GM12891 (cell line): Measurements from ENCODE around the gene CFAP58.

Source experiments
- DNase-seq: peaks from one replicate; pipeline ENCODE4 v3.0.0; 2011; ENCODE audit warnings: low spot score; ENCODE audit not compliant: insufficient read length
- FAIRE-seq: peaks from 2 replicates; lab custom pipeline; 2011; peaks lifted over from hg19 to GRCh38; lab: Jason Lieb, UNC
- PAX5 ChIP-seq: IDR thresholded peaks from 2 replicates; pipeline ENCODE4 v1.6.1; 2011; ENCODE audit warnings: low read length, moderate library complexity, mild to moderate bottlenecking; ENCODE audit not compliant: insufficient read depth, severe bottlenecking
- POLR2A ChIP-seq: IDR thresholded peaks from 2 replicates; pipeline ENCODE4 v1.6.1; 2011; ENCODE audit warnings: low read depth, low read length, control low read depth
- POLR2AphosphoS5 ChIP-seq: IDR thresholded peaks from 2 replicates; pipeline ENCODE4 v1.6.1; 2011; ENCODE audit warnings: low read depth, low read length, control low read depth
- POU2F2 ChIP-seq: IDR thresholded peaks from 2 replicates; pipeline ENCODE4 v1.6.1; 2011; ENCODE audit warnings: low read depth, mild to moderate bottlenecking, control low read depth, low read length, moderate library complexity
- SPI1 ChIP-seq: IDR thresholded peaks from 2 replicates; pipeline ENCODE4 v1.6.1; 2011; ENCODE audit warnings: low read depth, low read length, control low read depth
- TAF1 ChIP-seq: IDR thresholded peaks from 2 replicates; pipeline ENCODE4 v1.6.1; 2011; ENCODE audit warnings: low read depth, low read length, control low read depth

The CFAP58 gene

GRCh38 chr10:104347295-104348045 is 6.2 kb upstream of the CFAP58 start:
- no peak for TF ChIP-seq POLR2A
- peak; percentile 54 for TF ChIP-seq SPI1
- no peak for DNase-seq
- FAIRE-seq: no peak

GRCh38 chr10:104348601-104349000 is 5.0 kb upstream of the CFAP58 start:
- no peak for TF ChIP-seq POLR2AphosphoS5
- TF ChIP-seq TAF1: no peak
- TF ChIP-seq POU2F2: no peak
- TF ChIP-seq SPI1: no peak
- no peak for TF ChIP-seq POLR2A
- TF ChIP-seq PAX5: no peak
- no peak for DNase-seq
- peak; percentile 16 for FAIRE-seq

GRCh38 chr10:104349623-104350126 is 4.0 kb upstream of the CFAP58 start:
- TF ChIP-seq PAX5: no peak
- TF ChIP-seq POLR2A: no peak
- peak; percentile 72; the same call in 1 of the 2 replicates for TF ChIP-seq POU2F2
- TF ChIP-seq TAF1: no peak
- TF ChIP-seq POLR2AphosphoS5: no peak
- peak; percentile 98 for TF ChIP-seq SPI1
- peak; percentile 89 for FAIRE-seq
- DNase-seq: no peak

- TF ChIP-seq PAX5 (no peak), SPI1 (no peak), POLR2A (no peak), TAF1 (no peak), POU2F2 (no peak), POLR2AphosphoS5 (no peak)
- FAIRE-seq (peak; percentile 76), DNase-seq (no peak)
Observed at GRCh38 chr10:104350127-104350635, 3.5 kb upstream of the CFAP58 start.

- FAIRE-seq: no peak
- DNase-seq: no peak
- TF ChIP-seq POLR2AphosphoS5 (no peak), SPI1 (peak; percentile 1; the same call in 1 of the 2 replicates)
Observed at GRCh38 chr10:104351061-104351702, 2.5 kb upstream of the CFAP58 start.

GRCh38 chr10:104351919-104352318 is 1.7 kb upstream of the CFAP58 start:
- DNase-seq: no peak
- TF ChIP-seq SPI1: no peak
- no peak for TF ChIP-seq POU2F2
- TF ChIP-seq TAF1: no peak
- no peak for TF ChIP-seq PAX5
- TF ChIP-seq POLR2A: no peak
- no peak for TF ChIP-seq POLR2AphosphoS5
- no peak for FAIRE-seq

- DNase-seq (no peak), FAIRE-seq (no peak)
- no peak for TF ChIP-seq POU2F2
- no peak for TF ChIP-seq SPI1
- no peak for TF ChIP-seq POLR2AphosphoS5
- no peak for TF ChIP-seq PAX5
- no peak for TF ChIP-seq TAF1
- TF ChIP-seq POLR2A: no peak
Observed at GRCh38 chr10:104359811-104360210, 6.2 kb downstream of the CFAP58 start.

- DNase-seq (no peak), FAIRE-seq (no peak)
- TF ChIP-seq POLR2A: no peak
- no peak for TF ChIP-seq PAX5
- no peak for TF ChIP-seq TAF1
- no peak for TF ChIP-seq SPI1
- no peak for TF ChIP-seq POU2F2
- TF ChIP-seq POLR2AphosphoS5: no peak
Observed at GRCh38 chr10:104367904-104368303, 14.3 kb downstream of the CFAP58 start.

- TF ChIP-seq PAX5 (no peak), SPI1 (no peak), POU2F2 (no peak), POLR2AphosphoS5 (no peak), TAF1 (no peak), POLR2A (no peak)
- FAIRE-seq (no peak), DNase-seq (no peak)
Observed at GRCh38 chr10:104368381-104368780, 14.7 kb downstream of the CFAP58 start.

- no peak for TF ChIP-seq POLR2AphosphoS5
- TF ChIP-seq SPI1: no peak
- no peak for TF ChIP-seq POLR2A
- no peak for TF ChIP-seq TAF1
- no peak for TF ChIP-seq PAX5
- no peak for TF ChIP-seq POU2F2
- DNase-seq: no peak
- no peak for FAIRE-seq
Observed at GRCh38 chr10:104371753-104372152, 18.1 kb downstream of the CFAP58 start.
